ENCODE results near the gene VIPAS39.

VIPAS39 gene

GRCh38 chr14:77406086-77406485, 51.3 kb downstream of the VIPAS39 start:
- DNase-seq (ENCODE audit: low read depth) = no peak

DNA sequence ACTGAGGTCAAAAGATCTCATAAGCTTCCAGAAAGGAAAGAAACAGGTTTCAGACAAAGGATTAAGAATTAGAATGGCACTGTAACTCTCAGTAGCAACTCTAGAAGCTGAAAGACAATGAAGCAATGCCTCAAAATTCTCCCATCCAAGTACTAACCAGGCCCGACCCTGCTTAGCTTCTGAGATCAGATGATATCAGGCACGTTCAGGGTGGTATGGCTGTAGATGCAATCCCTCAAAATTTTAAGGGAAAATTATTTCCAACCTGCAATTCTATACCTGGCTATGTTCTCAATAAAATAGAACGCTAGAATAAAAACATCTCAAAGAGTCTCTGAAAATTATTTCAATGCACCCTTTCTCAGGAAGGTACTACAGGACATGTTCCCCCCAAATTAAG, 53.6 kb downstream of the VIPAS39 start:
- no peak for DNase-seq (ENCODE audit: low read depth)

- DNase-seq (ENCODE audit: low read depth) = no peak
Measured at GRCh38 chr14:77400216-77400615, 57.2 kb downstream of the VIPAS39 start.

DNA sequence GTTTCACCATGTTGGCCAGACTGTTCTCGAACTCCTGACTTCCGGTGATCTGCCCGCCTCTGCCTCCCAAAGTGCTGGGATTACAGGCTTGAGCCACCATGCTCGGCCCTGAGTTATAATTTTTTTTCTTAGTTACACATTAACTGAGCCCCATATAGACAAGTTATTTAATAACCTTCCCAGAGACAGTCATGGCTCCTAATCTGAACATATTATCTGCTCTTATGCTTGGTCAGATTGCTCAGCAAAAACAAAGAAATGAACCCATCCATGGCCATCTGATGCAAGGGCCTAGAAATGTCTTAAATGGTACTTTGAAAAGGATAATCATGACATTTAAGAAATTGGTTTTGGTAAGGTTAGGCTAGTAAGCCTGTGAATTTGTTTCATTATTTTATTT, 67.2 kb downstream of the VIPAS39 start:
- DNase-seq (ENCODE audit: low read depth) = no peak

DNA sequence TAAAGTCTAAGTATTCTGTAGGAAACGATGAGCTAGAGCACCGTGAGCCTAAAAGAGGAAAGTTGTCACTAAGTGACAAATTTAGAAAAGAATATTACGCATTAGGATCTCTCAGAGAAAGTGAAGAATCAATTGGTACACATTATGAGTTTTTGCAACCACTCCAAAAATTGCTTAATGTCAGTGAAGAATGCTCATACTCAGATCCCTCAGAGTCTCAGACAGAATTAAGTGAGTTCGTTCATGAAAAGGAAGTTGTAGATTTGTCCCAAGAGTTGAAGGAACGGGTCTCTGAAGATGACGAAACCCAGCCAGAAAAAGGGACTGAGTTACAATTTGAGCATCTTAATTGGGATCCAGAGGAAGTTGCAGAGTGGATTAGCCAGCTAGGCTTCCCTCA, 78.7 kb downstream of the VIPAS39 start:
- DNase-seq (ENCODE audit: low read depth) = no peak

GRCh38 chr14:77377502-77377844, 79.9 kb downstream of the VIPAS39 start:
- DNase-seq (ENCODE audit: low read depth) = no peak

GRCh38 chr14:77376771-77377501, 80.5 kb downstream of the VIPAS39 start, which contains the start of the genes SAMD15 and TMED8:
Gene SAMD15, plus strand, starts transcription at chr14:77377379. Its CDS starts 40 bp downstream, at chr14:77377419.
Gene TMED8, minus strand, starts transcription at chr14:77377094. Its CDS starts 41 bp downstream, at chr14:77377053.
- peak; percentile 79 for DNase-seq (ENCODE audit: low read depth)
